Smooth muscle cell (in vitro differentiated cells): ENCODE data around the gene PROC. TPM values are rescaled to one million over a fixed set of nuclear protein-coding genes. Genes with fewer than 3 reads are reported as not detected.

Experiments used
- DNase-seq: peaks from one replicate; lab custom pipeline; 2025; ENCODE audit not compliant: unreplicated experiment; lab: John Stamatoyannopoulos, UW
- H2AFZ ChIP-seq: fragments of 200-600 bp; sonication (generic); 2 replicates; pipeline ENCODE4 v1.6.0; 2016; ENCODE audit warnings: antibody characterized with exemption, low read depth, mild to moderate bottlenecking
- H3F3A ChIP-seq: fragments of 200-600 bp; sonication (generic); 2 replicates; pipeline ENCODE4 v1.6.0; 2017; ENCODE audit warnings: antibody characterized with exemption, low read depth
- H3K27ac ChIP-seq: fragments of 200-600 bp; sonication (generic); 2 replicates; pipeline ENCODE4 v1.5.1; 2016; ENCODE audit warnings: low read depth, mild to moderate bottlenecking
- H3K27me3 ChIP-seq: fragments of 200-600 bp; sonication (generic); 2 replicates; pipeline ENCODE4 v1.6.1; 2016; ENCODE audit warnings: low read depth, mild to moderate bottlenecking
- H3K36me3 ChIP-seq: fragments of 200-600 bp; sonication (generic); 2 replicates; pipeline ENCODE4 v1.5.1; 2016; ENCODE audit warnings: low read depth
- H3K4me1 ChIP-seq: fragments of 200-600 bp; sonication (generic); 2 replicates; pipeline ENCODE4 v1.5.1; 2016; ENCODE audit warnings: low read depth
- H3K4me2 ChIP-seq: fragments of 200-600 bp; sonication (generic); 2 replicates; pipeline ENCODE4 v1.6.0; 2016; ENCODE audit warnings: mild to moderate bottlenecking
- H3K4me3 ChIP-seq: fragments of 200-600 bp; sonication (generic); 2 replicates; pipeline ENCODE4 v1.5.1; 2016; ENCODE audit warnings: mild to moderate bottlenecking
- H3K79me2 ChIP-seq: fragments of 200-600 bp; sonication (generic); 2 replicates; pipeline ENCODE4 v1.6.0; 2016; ENCODE audit warnings: low read depth, mild to moderate bottlenecking
- H3K9ac ChIP-seq: fragments of 200-600 bp; sonication (generic); 2 replicates; pipeline ENCODE4 v1.6.0; 2016; ENCODE audit warnings: low read depth
- H3K9me3 ChIP-seq: fragments of 200-600 bp; sonication (generic); replicated peaks from 2 replicates; pipeline ENCODE4 v1.5.1; 2016; ENCODE audit warnings: low read depth
- H4K20me1 ChIP-seq: fragments of 200-600 bp; sonication (generic); 2 replicates; pipeline ENCODE4 v1.6.0; 2016; ENCODE audit warnings: low read depth
- WGBS: methylation state at CpG from one replicate; pipeline ENCODE4 v1.1.7; 2016; ENCODE audit warnings: low lambda C conversion rate; 5-methylcytosine and 5-hydroxymethylcytosine counted together
- polyA plus RNA-seq: library from polyadenylated mRNA; unstranded; fragments of >200 nt; fragmentation: Nextera tagmentation; extraction: Ambion mirVana; gene quantifications from 2 replicates; pipeline ENCODE4 v1.2.1, GENCODE V29; 2016
- total RNA-seq: library from RNA; depleted of rRNA; stranded (reverse); fragments of >200 nt; gene quantifications from 2 replicates; pipeline ENCODE4 v1.2.3, GENCODE V29; 2014
- TF ChIP-seq, protein P1 (sequence below): fragments of 200-600 bp; sonication (generic); IDR thresholded peaks from 2 replicates; pipeline ENCODE4 v1.5.1; 2017; ENCODE audit warnings: borderline replicate concordance, mild to moderate bottlenecking, antibody characterized with exemption; ENCODE audit not compliant: insufficient read depth, poor library complexity, severe bottlenecking

Gene PROC
- total and polyA plus RNA-seq, 2 experiments from 2014 or later = 0.85 to 1.1 TPM

DNA sequence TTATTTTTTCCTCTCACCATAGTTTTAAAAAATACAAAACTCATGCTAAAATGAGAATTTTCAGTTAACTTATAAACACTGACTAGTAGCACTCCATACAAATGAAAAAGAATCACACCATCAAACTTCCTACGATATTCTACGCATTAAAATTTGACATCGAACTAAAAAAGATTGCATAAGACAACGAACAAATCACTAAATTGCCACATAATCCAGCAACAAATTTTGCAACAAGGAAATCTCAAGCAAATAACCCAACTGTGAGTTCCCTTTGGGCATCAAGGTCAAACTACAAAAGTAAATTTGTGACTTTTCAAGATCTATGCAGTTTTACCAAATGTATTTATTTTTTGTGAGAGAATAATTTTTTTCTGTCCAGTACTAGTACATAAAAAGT is 32.0 kb upstream of the PROC start:
- H4K20me1 ChIP-seq = peaks cover 59% of the 10 kb centered on the region
- DNase-seq = no peak
- H3K27ac ChIP-seq = peak overlapping the region; percentile 100
- no peaks in the 10 kb centered on the region for H3K9me3 ChIP-seq
- H3K4me3 ChIP-seq = peak overlapping the region; percentile 99
- H3K9ac ChIP-seq = peak overlapping the region; percentile 100
- TF ChIP-seq, protein P1, sequence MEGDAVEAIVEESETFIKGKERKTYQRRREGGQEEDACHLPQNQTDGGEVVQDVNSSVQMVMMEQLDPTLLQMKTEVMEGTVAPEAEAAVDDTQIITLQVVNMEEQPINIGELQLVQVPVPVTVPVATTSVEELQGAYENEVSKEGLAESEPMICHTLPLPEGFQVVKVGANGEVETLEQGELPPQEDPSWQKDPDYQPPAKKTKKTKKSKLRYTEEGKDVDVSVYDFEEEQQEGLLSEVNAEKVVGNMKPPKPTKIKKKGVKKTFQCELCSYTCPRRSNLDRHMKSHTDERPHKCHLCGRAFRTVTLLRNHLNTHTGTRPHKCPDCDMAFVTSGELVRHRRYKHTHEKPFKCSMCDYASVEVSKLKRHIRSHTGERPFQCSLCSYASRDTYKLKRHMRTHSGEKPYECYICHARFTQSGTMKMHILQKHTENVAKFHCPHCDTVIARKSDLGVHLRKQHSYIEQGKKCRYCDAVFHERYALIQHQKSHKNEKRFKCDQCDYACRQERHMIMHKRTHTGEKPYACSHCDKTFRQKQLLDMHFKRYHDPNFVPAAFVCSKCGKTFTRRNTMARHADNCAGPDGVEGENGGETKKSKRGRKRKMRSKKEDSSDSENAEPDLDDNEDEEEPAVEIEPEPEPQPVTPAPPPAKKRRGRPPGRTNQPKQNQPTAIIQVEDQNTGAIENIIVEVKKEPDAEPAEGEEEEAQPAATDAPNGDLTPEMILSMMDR = no peak
- WGBS = 87% methylated on average over 4 of the region's 4 CpGs
- H3K4me2 ChIP-seq = peak overlapping the region; percentile 97
- H3K79me2 ChIP-seq = peaks cover 58% of the 10 kb centered on the region
- no peaks in the 10 kb centered on the region for H3K36me3 ChIP-seq
- peaks cover 13% of the 10 kb centered on the region for H3K4me1 ChIP-seq
- no peaks in the 10 kb centered on the region for H3K27me3 ChIP-seq
- no peak overlapping the region for H2AFZ ChIP-seq
- peaks cover 3% of the 10 kb centered on the region for H3F3A ChIP-seq

DNA sequence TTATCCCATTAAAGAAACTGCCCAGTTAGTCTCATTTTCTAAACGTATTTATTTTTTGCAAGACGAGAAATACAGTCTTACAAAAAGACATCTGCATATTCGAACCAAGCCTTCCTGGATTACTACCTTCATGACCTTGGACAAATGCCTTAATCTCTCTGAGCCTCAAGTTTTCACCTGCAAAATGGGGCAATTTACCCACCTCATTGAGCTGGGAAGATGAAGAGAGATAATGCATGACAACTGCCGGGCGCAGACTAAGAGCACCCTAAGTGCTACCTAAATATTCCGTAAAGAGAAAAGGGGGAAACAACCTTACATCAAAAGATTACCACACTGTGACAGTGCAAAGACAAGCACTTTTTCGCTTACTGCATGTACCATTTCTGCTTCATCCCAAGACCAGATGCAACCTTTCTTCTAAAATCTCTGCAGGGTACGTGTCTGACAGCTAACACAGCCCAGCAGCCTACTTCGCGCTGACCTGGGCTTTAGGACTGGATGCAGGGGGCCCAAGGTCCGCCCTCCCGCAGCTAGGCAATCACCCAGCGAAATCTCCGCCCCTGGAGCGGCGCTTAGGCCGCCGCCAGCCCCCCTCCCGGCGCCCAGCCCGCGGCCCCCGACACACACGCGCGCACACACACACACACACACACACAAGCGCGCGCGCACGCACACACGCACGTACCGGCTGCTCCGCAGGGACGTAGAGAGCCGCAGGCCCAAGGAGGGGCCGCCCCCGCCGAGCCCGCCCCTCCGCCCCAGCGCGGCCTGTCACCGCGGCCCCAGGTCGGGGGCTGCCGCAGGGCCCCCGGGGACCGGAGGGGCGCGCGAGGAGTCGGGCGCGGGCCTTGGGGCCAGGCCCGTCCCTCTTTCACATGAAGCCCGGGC is 31.2 kb upstream of the PROC start:
- H3K9me3 ChIP-seq = no peaks in the 10 kb centered on the region
- peaks cover 51% of the 10 kb centered on the region for H3K79me2 ChIP-seq
- TF ChIP-seq, protein P1 = no peak
- peak; percentile 73 for DNase-seq
- H2AFZ ChIP-seq = peak overlapping the region; percentile 82
- H3K4me3 ChIP-seq = peak overlapping the region; percentile 99
- H3K27ac ChIP-seq = peak overlapping the region; percentile 100
- peaks cover 3% of the 10 kb centered on the region for H3F3A ChIP-seq
- peak overlapping the region; percentile 100 for H3K9ac ChIP-seq
- H3K36me3 ChIP-seq = no peaks in the 10 kb centered on the region
- H4K20me1 ChIP-seq = peaks cover 51% of the 10 kb centered on the region
- H3K27me3 ChIP-seq = no peaks in the 10 kb centered on the region
- H3K4me2 ChIP-seq = peak overlapping the region; percentile 97
- H3K4me1 ChIP-seq = peaks cover 13% of the 10 kb centered on the region
- WGBS = 6% methylated on average over 36 of the region's 58 CpGs

DNA sequence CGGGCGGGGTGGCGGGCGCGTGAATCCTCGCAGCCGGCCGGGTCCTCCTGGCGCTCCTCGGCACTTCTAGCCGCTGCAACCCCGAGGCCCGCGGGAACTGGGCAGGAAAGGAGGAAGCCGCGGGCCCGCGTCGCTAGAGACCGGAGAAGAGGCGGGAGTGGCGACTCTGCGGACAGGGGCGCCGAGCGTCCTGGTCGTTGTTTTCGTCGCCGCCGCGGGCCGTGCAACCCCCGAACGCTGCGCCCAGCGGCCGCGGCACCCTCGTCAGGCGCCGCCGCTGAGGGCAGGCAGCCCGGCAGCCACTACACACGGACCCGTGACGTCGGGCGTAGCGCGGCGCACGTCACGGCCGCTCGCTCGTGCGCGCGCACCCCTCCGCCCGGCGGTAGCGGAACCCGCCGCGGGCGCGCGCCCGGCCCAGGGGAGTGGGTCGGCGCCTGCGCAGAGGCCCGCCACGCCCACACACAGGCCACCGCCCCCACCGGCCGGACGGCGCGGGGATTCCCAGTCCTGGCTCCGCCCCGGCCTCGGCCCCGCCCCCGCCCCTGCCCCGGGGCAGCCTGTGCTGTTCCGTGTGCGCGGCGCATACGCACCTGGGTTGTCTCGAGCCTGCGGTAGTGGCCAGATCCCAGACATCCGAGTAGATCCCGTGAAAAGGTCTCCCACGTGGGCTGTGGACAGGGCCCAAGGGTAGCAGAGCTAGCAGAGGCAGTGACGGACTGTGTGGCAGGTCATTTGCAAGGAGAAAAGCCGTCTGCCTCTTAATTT is 30.4 kb upstream of the PROC start, which contains the start of gene MAP3K2:
Gene MAP3K2 (minus strand): TSS at position 321 of the 768 bp plus-strand sequence. CDS start 44,846 bp downstream, outside the sequence.
- H4K20me1 ChIP-seq = peaks cover 43% of the 10 kb centered on the region
- H3K27me3 ChIP-seq = no peaks in the 10 kb centered on the region
- peaks cover 13% of the 10 kb centered on the region for H3K4me1 ChIP-seq
- peak within 1 kb of the TSS; percentile 82 for H2AFZ ChIP-seq
- 2% methylated on average over 86 of the region's 100 CpGs for WGBS
- no peaks in the 10 kb centered on the region for H3K9me3 ChIP-seq
- H3K4me2 ChIP-seq = peak within 1 kb of the TSS; percentile 97
- H3F3A ChIP-seq = peaks cover 3% of the 10 kb centered on the region
- H3K27ac ChIP-seq = peak within 1 kb of the TSS; percentile 100
- peak; percentile 82 for DNase-seq
- TF ChIP-seq, protein P1 = no peak
- H3K36me3 ChIP-seq = no peaks in the 10 kb centered on the region
- peak within 1 kb of the TSS; percentile 100 for H3K9ac ChIP-seq
- peaks cover 42% of the 10 kb centered on the region for H3K79me2 ChIP-seq
- H3K4me3 ChIP-seq = peak within 1 kb of the TSS; percentile 99
